Left lung (tissue), 10 donors: ENCODE results near the gene C6orf62. TPM values are rescaled to one million over a fixed set of nuclear protein-coding genes. Genes with fewer than 3 reads are reported as not detected.
A peak's percentile ranks its signal among the peaks of the same experiment; 100 is the strongest.

Experiments used
- ATAC-seq: fragments of 200-7000 bp; cut with Tn5 transposase; one replicate; pipeline ENCODE4 v1.9.1; 2020; ENCODE audit warnings: moderate library complexity
- DNase-seq, 4 donors: peaks; one replicate each; pipeline ENCODE4 v3.0.0-alpha.2; 2013 to 2020
- H3K27ac ChIP-seq, 2 donors: fragments of 200-600 bp; sonication (generic) in 1 of 2; one replicate each; pipeline versions ENCODE4 v1.5.0 to v1.8.0; 2020 to 2021
- H3K27me3 ChIP-seq, 2 donors: fragments of 200-600 bp; sonication (generic) in 1 of 2; one replicate each; pipeline versions ENCODE4 v1.5.0 to v1.8.0; 2020 to 2021
- H3K36me3 ChIP-seq, 2 donors: fragments of 200-600 bp; sonication (generic) in 1 of 2; one replicate each; pipeline versions ENCODE4 v1.5.0 to v1.8.0; 2020 to 2021
- H3K4me1 ChIP-seq, 2 donors: fragments of 200-600 bp; one replicate each; pipeline ENCODE4 v1.8.0; 2021
- H3K4me3 ChIP-seq, 2 donors: fragments of 200-600 bp; sonication (generic) in 1 of 2; one replicate each; pipeline versions ENCODE4 v1.5.0 to v1.8.0; 2020 to 2021; ENCODE audit warnings: mild to moderate bottlenecking in 1 of 2
- H3K9me3 ChIP-seq, 2 donors: fragments of 200-600 bp; sonication (generic) in 1 of 2; one replicate each; pipeline versions ENCODE4 v1.5.0 to v1.8.0; 2020 to 2021
- CTCF ChIP-seq, 2 donors: fragments of 200-600 bp; sonication (generic) in 1 of 2; IDR thresholded peaks; one replicate each; pipeline versions ENCODE4 v1.5.0 to v1.8.0; 2021; ENCODE audit warnings: antibody characterized with exemption in 2 of 2
- intact Hi-C, 2 donors: fragments of 100-400 bp; cut with DNase I; formaldehyde crosslinking; loops; one replicate each; pipeline versions ENCODE4 v1.11.2 to v1.14.2; 2022
- polyA plus RNA-seq, 6 donors: library from polyadenylated mRNA; unstranded; fragments of 120-200 nt; gene quantifications; one replicate each; pipeline ENCODE4 v1.2.1, GENCODE V29; 2013; ENCODE audit not compliant: insufficient read length in 6 of 6
- total RNA-seq, 2 donors: library from RNA; stranded (reverse); fragmentation: NEBNext Ultra II Directional; extraction: Animal tissue kit (Norgen Biotek cat#: 25700); gene quantifications; one replicate each; pipeline ENCODE4 v1.2.1, GENCODE V29; 2021
- donor health status: DM: no; HTN: yes; CAD: no.
- donor health status: DM: no; HTN: no; CAD: no.

Gene C6orf62
- total and polyA plus RNA-seq, 8 donors, result 115 to 151 (median 135) TPM

GRCh38 chr6:24667378-24667803 lies 51.6 kb downstream of the C6orf62 start:
- Histone ChIP-seq H3K27ac (peak overlapping the region; percentile 88 to 96), H3K4me1 (peaks cover 16 to 41% of the 10 kb centered on the region in 2 donors), H3K36me3 (peaks cover 0 to 19% of the 10 kb centered on the region in 2 donors), H3K27me3 (no peaks in the 10 kb centered on the region), H3K4me3 (peak overlapping the region; percentile 89 to 91), H3K9me3 (peaks cover 0 to 23% of the 10 kb centered on the region in 2 donors)
- no peak for TF ChIP-seq CTCF (IDR thresholded peaks at IDR 0.05)
- intact Hi-C loops, result no loop called here
- peak in 1 of 4 donors; percentile 25 for DNase-seq
- ATAC-seq, result peak; percentile 20

- peak within 1 kb of the TSS; percentile 89 to 91 for H3K4me3 ChIP-seq
- peaks cover 0 to 19% of the 10 kb centered on the region in 2 donors for H3K9me3 ChIP-seq
- intact Hi-C loops, result no loop called here
- ATAC-seq, result peak; percentile 99
- H3K27ac ChIP-seq, result peak within 1 kb of the TSS; percentile 88 to 96
- peaks cover 0 to 22% of the 10 kb centered on the region in 2 donors for H3K36me3 ChIP-seq
- DNase-seq, result peak; percentile 97 to 100 (median 98)
- no peaks in the 10 kb centered on the region for H3K27me3 ChIP-seq
- peaks cover 16 to 41% of the 10 kb centered on the region in 2 donors for H3K4me1 ChIP-seq
- peak; percentile 29 to 60 for TF ChIP-seq CTCF (IDR thresholded peaks at IDR 0.05)
Observed at GRCh38 chr6:24666641-24667377, 52.1 kb downstream of the C6orf62 start, which contains the start of the genes ACOT13 and TDP2. Gene ACOT13, plus strand, starts transcription at chr6:24667077. Its CDS starts 187 bp downstream, at chr6:24667264. Gene TDP2, minus strand, starts transcription at chr6:24666899. Its CDS starts 37 bp downstream, at chr6:24666862.

GRCh38 chr6:24666097-24666640 lies 52.8 kb downstream of the C6orf62 start:
- peaks cover 16 to 41% of the 10 kb centered on the region in 2 donors for H3K4me1 ChIP-seq
- no peak for TF ChIP-seq CTCF (IDR thresholded peaks at IDR 0.05)
- peak overlapping the region; percentile 89 to 91 for H3K4me3 ChIP-seq
- H3K27ac ChIP-seq, result peak overlapping the region; percentile 88 to 96
- peaks cover 0 to 22% of the 10 kb centered on the region in 2 donors for H3K36me3 ChIP-seq
- DNase-seq (peak in 3 of 4 donors; percentile 42 to 82 (median 56)), ATAC-seq (peak; percentile 65)
- no peaks in the 10 kb centered on the region for H3K27me3 ChIP-seq
- intact Hi-C loops, result no loop called here
- H3K9me3 ChIP-seq, result peaks cover 0 to 13% of the 10 kb centered on the region in 2 donors

- Histone ChIP-seq H3K4me1 (peaks cover 19 to 46% of the 10 kb centered on the region in 2 donors), H3K36me3 (peaks cover 0 to 22% of the 10 kb centered on the region in 2 donors), H3K27ac (no peak overlapping the region), H3K9me3 (no peaks in the 10 kb centered on the region), H3K4me3 (peak overlapping the region in 1 of 2 donors; percentile 91), H3K27me3 (no peaks in the 10 kb centered on the region)
- DNase-seq (no peak), ATAC-seq (no peak)
- no peak for TF ChIP-seq CTCF (IDR thresholded peaks at IDR 0.05)
- intact Hi-C loops, result no loop called here
Observed at GRCh38 chr6:24664046-24664987, 54.6 kb downstream of the C6orf62 start.
